GM19240 (cell line): ENCODE results near the gene KPNA4.
"Not testable (repeated sequence)": the region's sequence is repeated elsewhere in the genome, so short reads cannot be mapped to it uniquely, and the experiment has no call there.

Experiments
- DNase-seq: peaks from one replicate; pipeline ENCODE4 v3.0.0; 2011; ENCODE audit warnings: low spot score; ENCODE audit not compliant: insufficient read length

Gene KPNA4

DNA sequence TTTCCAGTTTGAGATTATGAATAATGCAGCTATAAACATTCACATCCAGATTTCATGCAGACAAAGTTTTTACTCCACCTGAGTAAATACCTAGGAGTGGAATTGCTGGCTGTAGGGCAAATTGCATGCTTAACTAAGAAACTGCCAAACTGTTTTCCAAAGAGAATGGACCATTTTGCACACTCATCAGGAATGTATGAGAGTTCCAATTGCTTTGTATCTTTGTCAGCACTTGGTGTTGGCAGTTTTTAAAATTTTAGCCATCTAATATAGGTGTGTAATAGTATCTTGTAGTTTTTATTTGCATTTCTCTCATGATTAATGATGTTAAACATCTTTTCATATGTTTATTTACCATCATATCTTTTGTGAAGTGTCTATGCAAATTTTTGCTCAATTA is 75.2 kb downstream of the KPNA4 start:
- no peak for DNase-seq

GRCh38 chr3:160486459-160486869 is 78.9 kb downstream of the KPNA4 start:
- no peak for DNase-seq

- DNase-seq, result no peak
Observed at GRCh38 chr3:160482796-160483195, 82.6 kb downstream of the KPNA4 start.

- no peak for DNase-seq
Observed at GRCh38 chr3:160481856-160482255, 83.5 kb downstream of the KPNA4 start.

DNA sequence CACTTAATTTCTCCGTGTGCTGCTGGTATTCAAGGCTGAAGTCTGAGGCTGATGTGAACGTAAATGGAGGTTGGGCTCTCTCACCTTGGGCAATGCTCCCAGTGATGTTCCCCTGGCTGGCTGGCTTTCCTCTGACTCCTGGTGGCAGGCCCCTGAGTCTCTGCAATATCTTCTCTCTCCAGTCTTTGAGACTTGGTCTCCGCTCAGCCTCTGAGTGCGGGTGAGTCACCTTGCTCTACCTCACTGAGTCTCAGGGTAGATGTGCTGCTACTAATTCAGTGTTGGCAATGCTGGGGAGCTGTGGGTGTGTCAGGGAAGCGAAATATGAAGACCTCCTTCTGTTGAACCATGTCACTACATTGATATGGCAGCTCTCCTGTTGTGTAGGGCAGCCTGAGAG is 84.4 kb downstream of the KPNA4 start:
- no peak for DNase-seq

DNA sequence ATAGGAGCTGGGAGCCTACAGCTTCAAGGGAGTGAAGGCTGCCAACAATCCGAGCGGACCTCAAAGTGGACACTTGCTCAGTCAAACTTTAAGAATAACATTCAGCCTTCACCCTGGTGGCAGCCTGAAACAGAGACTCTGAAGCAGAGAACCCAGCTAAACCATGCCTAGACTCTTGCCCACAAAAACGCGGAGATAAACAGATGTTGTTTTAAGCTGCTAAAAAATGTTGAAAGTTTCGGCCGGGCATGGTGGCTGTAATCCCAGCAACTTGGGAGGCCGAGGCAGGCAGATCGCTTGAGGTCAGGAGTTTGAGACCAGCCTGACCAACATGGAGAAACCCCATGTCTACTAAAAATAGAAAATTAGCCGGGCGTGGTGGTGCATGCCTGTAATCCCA is 86.0 kb downstream of the KPNA4 start:
- DNase-seq, result no peak

- DNase-seq, result no peak
Observed at GRCh38 chr3:160478338-160478737, 87.0 kb downstream of the KPNA4 start.

DNA sequence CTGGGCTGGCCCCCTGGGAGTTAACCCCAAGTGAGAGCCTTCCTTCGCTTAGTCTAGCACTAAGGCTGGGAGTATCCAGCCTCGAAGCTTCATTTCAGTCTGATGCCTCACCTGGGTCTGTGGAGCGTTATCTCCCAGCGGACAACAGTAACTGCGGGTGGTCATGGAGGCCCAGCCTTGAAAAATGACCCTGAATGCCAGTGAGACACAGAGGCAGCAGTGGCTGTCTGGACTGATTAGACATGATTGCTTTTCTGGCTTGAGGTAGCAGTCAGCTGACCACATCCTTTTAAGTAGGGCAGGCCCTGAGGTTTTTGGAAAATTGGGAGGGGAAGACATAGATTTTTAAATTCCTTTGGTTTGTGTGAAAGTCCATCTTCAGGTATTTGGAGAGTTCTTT is 87.6 kb downstream of the KPNA4 start:
- no peak for DNase-seq

DNA sequence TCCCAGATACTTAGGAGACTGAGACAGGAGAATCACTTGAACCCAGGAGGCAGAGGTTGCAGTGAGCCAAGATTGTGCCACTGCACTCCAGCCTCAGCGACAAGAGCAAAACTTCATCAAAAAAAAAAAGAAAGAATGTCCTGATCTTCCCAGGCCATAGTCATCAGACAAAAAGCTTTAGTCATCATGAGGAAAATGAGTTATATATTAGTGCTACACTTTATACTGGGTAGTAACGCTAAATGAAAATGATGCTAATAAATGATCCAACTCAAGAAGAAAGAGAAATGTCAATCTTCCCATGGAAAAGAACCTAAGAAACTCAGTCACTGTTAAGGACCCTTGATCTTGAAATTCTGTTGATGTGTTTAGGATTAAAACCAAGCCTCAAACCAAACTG is 89.5 kb downstream of the KPNA4 start:
- no peak for DNase-seq

DNA sequence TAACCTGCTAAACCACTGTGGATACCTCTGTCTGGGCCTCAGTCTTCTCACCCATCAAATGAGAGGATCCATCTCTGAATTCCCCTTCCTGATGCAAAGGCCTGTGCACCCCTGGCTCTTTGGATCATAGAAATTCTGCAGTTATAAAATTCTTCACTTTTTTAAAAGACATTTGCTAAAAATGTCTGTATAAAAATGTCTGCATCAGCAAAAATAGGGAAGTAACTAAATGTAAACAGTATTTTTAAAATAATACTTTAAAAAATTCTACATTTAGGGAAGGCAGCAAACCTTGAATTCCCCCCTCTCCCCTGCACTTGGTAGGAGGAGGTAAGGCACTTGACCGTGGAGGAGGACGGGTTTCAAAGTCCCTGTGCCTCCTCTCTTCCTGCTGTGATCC is 90.2 kb downstream of the KPNA4 start:
- DNase-seq, result no peak

- DNase-seq, result no peak
Observed at GRCh38 chr3:160474416-160474838, 90.9 kb downstream of the KPNA4 start.

DNA sequence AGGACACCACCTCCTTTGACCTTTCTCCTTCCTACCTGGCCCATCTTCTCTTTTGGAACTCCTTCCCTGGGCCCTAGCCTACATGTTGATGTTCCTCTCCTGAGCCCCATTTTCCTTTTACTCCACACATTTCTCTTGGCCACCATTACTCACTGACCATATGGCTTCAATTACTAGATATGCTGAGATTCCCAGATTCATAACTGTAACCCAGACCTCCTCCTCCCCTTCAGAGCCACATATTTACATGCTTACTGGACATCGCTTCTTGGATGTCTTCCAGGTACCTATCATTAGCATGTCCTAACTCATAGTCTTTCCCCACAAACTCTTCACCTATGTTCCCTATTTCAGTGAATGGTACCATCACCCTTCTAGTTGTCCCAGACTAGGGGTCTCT is 91.4 kb downstream of the KPNA4 start:
- no peak for DNase-seq

DNA sequence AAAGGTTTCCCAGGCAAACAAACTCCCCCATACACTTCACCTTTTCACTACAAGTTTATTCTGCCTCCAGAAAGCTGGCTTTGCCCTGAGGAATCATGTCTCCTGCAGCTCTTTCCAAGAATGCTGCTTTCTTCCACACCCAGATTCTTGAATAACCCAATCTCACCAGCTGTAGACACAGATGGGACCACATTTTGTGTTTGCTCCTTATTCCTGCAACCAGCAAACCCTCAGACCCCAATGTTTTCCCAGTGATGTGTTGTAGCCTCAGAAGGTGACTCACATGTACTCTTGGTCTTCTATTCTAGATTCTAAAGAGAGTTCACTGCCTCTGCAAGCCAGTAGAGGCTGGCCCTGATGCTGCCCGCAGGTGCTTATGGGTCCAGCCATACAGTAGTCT is 92.2 kb downstream of the KPNA4 start:
- no peak for DNase-seq

DNA sequence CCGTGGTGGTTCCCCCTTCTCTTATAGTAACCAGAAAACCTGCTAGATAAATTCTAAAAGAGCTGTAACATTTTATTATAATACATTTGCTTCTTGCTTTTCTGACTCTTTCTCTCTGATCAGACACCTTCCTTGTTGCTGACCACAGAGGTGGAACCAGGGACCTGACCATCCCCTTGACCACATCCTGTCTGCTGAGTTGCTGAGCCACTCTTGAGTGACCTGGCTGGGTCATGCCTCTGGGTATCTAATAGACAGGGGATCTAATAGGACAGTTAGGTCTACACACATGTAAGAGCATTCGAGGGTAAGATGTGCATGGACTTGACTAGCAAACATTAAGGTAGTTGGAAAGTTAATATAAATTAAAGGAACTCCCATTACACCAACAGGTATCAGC is 93.0 kb downstream of the KPNA4 start:
- no peak for DNase-seq

GRCh38 chr3:160471892-160472291 is 93.5 kb downstream of the KPNA4 start:
- no peak for DNase-seq

DNA sequence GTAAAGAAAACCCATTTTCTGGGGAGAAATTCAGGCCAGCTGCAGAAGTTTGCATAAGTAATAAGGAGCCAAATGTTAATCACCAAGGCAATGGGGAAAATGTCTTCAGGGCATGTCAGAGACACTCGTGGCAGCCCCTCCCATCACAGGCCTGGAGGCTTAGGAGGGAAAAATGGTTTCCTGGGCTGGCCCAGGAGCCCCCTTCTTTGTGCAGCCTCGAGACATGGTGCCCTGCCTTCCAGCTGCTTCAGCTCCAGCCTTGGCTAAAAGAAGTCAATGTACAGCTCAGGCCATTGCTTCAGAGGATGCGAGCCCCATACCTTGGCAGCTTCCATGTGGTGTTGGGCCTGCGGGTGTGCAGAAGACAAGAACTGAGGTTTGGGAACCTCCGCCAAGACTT is 95.2 kb downstream of the KPNA4 start:
- DNase-seq, result no peak

DNA sequence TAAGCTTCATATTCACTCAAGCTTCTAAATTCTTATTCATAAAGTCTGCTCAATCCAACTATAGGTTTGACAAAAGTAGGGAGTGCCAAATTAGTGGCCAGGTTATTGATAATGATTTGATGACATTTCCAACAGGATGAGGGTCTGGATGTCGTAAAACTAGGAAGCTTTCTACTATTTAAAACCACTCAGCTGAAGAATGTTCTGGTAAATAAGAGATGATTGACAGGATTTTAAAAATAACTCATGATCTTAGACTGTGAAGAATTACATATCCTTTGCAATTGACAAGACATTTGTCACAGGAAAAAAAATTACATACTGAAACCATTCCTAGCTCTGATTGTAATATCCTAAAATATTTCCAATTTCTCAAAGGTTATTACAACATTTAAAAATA is 100.4 kb downstream of the KPNA4 start:
- no peak for DNase-seq

DNA sequence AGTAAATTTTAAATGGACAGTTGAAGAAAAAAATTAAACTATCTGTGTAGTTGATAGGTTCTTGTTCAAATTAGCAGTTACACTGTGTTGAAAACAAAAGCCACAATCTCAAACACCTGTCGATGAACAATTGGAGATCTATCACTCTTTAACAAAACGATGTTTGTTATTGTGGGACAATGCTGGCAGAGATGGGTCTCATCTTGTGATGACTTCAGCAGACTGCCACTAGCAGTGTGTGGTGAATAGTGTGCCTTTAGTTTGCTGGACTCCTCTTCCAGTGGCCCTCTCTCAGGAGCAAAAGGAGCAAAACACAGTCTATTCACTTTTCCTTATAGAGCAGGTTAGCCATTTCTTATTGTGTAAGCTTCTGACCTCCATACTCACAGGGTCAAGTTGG is 101.0 kb downstream of the KPNA4 start:
- DNase-seq, result no peak

- DNase-seq, result no peak
Observed at GRCh38 chr3:160460033-160460432, 105.3 kb downstream of the KPNA4 start.

DNA sequence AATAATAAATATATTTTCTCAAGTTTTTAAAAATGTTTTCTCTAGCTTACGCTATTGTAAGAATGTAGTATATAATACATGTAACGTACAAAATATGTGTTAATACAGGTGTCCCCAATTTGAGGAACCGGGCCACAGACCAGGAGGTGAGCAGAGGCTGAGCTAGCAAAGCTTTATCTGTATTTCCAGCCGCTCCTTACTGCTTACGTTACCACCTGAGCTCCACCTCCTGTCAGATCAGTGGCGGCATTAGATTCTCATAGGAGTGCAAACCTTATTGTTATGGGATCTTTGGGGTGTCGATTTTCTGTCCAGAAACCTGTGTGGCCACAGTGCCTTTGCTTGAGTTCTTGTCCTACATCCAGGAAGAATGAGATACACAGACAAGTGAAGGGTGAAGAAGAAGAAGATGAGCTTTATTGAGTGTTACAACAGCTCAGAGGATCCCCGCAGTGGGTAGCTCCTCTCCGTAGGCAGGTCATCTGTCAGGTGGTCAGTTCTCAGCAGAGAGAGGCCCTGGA is 105.9 kb downstream of the KPNA4 start:
- no peak for DNase-seq

GRCh38 chr3:160458151-160458550 is 107.2 kb downstream of the KPNA4 start:
- no peak for DNase-seq

- no peak for DNase-seq
Observed at GRCh38 chr3:160455846-160456245, 109.5 kb downstream of the KPNA4 start.

GRCh38 chr3:160454995-160455394 is 110.4 kb downstream of the KPNA4 start:
- no peak for DNase-seq

GRCh38 chr3:160452251-160452650 is 113.1 kb downstream of the KPNA4 start:
- DNase-seq, result not testable (repeated sequence)
